ENCODE results near the gene SYNJ2BP. TPM values are rescaled to one million over a fixed set of nuclear protein-coding genes. Genes with fewer than 3 reads are reported as not detected.
"Not testable (repeated sequence)": the region's sequence is repeated elsewhere in the genome, so short reads cannot be mapped to it uniquely, and the experiment has no call there.

The SYNJ2BP gene
- total RNA-seq, 1 donor, result 21.0 TPM

GRCh38 chr14:70425354-70425753, 8.5 kb upstream of the SYNJ2BP start:
- DNase-seq (ENCODE audit: insufficient read length, low spot score, missing footprints), result no peak
- no peak overlapping the region for H3K27ac ChIP-seq (ENCODE audit: low read depth, low read length)
- H3K4me3 ChIP-seq (ENCODE audit: insufficient read depth, low read length), result no peak overlapping the region
- H3K4me2 ChIP-seq (ENCODE audit: insufficient read depth, low read length), result no peak overlapping the region
- H3K9me3 ChIP-seq (ENCODE audit: low read depth, low read length), result no peaks in the 10 kb centered on the region
- H3K36me3 ChIP-seq (ENCODE audit: insufficient read depth, low read length), result no peaks in the 10 kb centered on the region
- no peaks in the 10 kb centered on the region for H3K4me1 ChIP-seq (ENCODE audit: insufficient read depth, low read length)
- no peaks in the 10 kb centered on the region for H4K20me1 ChIP-seq (ENCODE audit: insufficient read depth, low read length)
- no peaks in the 10 kb centered on the region for H3K27me3 ChIP-seq (ENCODE audit: insufficient read depth, low read length)
- no peaks in the 10 kb centered on the region for H3K79me2 ChIP-seq (ENCODE audit: insufficient read depth, low read length)
- TF ChIP-seq CTCF (IDR thresholded peaks at IDR 0.05; ENCODE audit: extremely low read depth, low read depth, low read length), result no peak
- no peak overlapping the region for H2AFZ ChIP-seq (ENCODE audit: low read length)

- no peak overlapping the region for H3K4me3 ChIP-seq (ENCODE audit: insufficient read depth, low read length)
- no peaks in the 10 kb centered on the region for H4K20me1 ChIP-seq (ENCODE audit: insufficient read depth, low read length)
- H3K9me3 ChIP-seq (ENCODE audit: low read depth, low read length), result no peaks in the 10 kb centered on the region
- no peak overlapping the region for H3K4me2 ChIP-seq (ENCODE audit: insufficient read depth, low read length)
- H3K36me3 ChIP-seq (ENCODE audit: insufficient read depth, low read length), result no peaks in the 10 kb centered on the region
- no peak overlapping the region for H2AFZ ChIP-seq (ENCODE audit: low read length)
- no peak for TF ChIP-seq CTCF (IDR thresholded peaks at IDR 0.05; ENCODE audit: extremely low read depth, low read depth, low read length)
- no peak overlapping the region for H3K27ac ChIP-seq (ENCODE audit: low read depth, low read length)
- H3K4me1 ChIP-seq (ENCODE audit: insufficient read depth, low read length), result no peaks in the 10 kb centered on the region
- DNase-seq (ENCODE audit: insufficient read length, low spot score, missing footprints), result no peak
- no peaks in the 10 kb centered on the region for H3K27me3 ChIP-seq (ENCODE audit: insufficient read depth, low read length)
- no peaks in the 10 kb centered on the region for H3K79me2 ChIP-seq (ENCODE audit: insufficient read depth, low read length)
Measured at GRCh38 chr14:70422538-70422937, 5.6 kb upstream of the SYNJ2BP start.

GRCh38 chr14:70419270-70419931, 2.5 kb upstream of the SYNJ2BP start:
- not testable (repeated sequence) for DNase-seq (ENCODE audit: insufficient read length, low spot score, missing footprints); H4K20me1 ChIP-seq (ENCODE audit: insufficient read depth, low read length); H3K9me3 ChIP-seq (ENCODE audit: low read depth, low read length); H3K27me3 ChIP-seq (ENCODE audit: insufficient read depth, low read length); H3K27ac ChIP-seq (ENCODE audit: low read depth, low read length); H3K4me2 ChIP-seq (ENCODE audit: insufficient read depth, low read length); H3K4me1 ChIP-seq (ENCODE audit: insufficient read depth, low read length); H3K36me3 ChIP-seq (ENCODE audit: insufficient read depth, low read length); H2AFZ ChIP-seq (ENCODE audit: low read length); H3K4me3 ChIP-seq (ENCODE audit: insufficient read depth, low read length)
- peaks cover 16% of the 10 kb centered on the region for H3K79me2 ChIP-seq (ENCODE audit: insufficient read depth, low read length)

GRCh38 chr14:70416338-70416724, 559 bp downstream of the SYNJ2BP start:
- peaks cover 10% of the 10 kb centered on the region for H3K4me1 ChIP-seq (ENCODE audit: insufficient read depth, low read length)
- no peaks in the 10 kb centered on the region for H3K27me3 ChIP-seq (ENCODE audit: insufficient read depth, low read length)
- H3K79me2 ChIP-seq (ENCODE audit: insufficient read depth, low read length), result peaks cover 28% of the 10 kb centered on the region
- H3K9me3 ChIP-seq (ENCODE audit: low read depth, low read length), result no peaks in the 10 kb centered on the region
- no peak for TF ChIP-seq CTCF (IDR thresholded peaks at IDR 0.05; ENCODE audit: extremely low read depth, low read depth, low read length)
- H2AFZ ChIP-seq (ENCODE audit: low read length), result peak overlapping the region; percentile 98
- peak overlapping the region; percentile 100 for H3K4me3 ChIP-seq (ENCODE audit: insufficient read depth, low read length)
- no peak for DNase-seq (ENCODE audit: insufficient read length, low spot score, missing footprints)
- H3K27ac ChIP-seq (ENCODE audit: low read depth, low read length), result peak overlapping the region; percentile 79
- no peaks in the 10 kb centered on the region for H3K36me3 ChIP-seq (ENCODE audit: insufficient read depth, low read length)
- peaks cover 5% of the 10 kb centered on the region for H4K20me1 ChIP-seq (ENCODE audit: insufficient read depth, low read length)
- H3K4me2 ChIP-seq (ENCODE audit: insufficient read depth, low read length), result peak overlapping the region; percentile 81

Data from osteoblast (primary cell).